Fibroblast of the aortic adventitia (primary cell): ENCODE results near the gene ELK3. TPM values are rescaled to one million over a fixed set of nuclear protein-coding genes. Genes with fewer than 3 reads are reported as not detected.
A peak's percentile ranks its signal among the peaks of the same experiment; 100 is the strongest.

Source experiments
- DNase-seq: peaks from one replicate; pipeline ENCODE4 v3.0.0-alpha.2; 2010; ENCODE audit warnings: low read depth
- H3K4me3 ChIP-seq: 2 replicates; pipeline ENCODE4 v1.5.1; 2011; ENCODE audit warnings: low read depth, mild to moderate bottlenecking, control low read depth, low read length, moderate library complexity
- total RNA-seq: library from RNA; depleted of rRNA; stranded (reverse); fragments of >200 nt; gene quantifications from 2 replicates; pipeline ENCODE4 v1.2.3, GENCODE V29; 2012; ENCODE audit warnings: low replicate concordance
- TF ChIP-seq, protein P1 (sequence below): IDR thresholded peaks from 2 replicates; pipeline ENCODE4 v1.5.1; 2011; ENCODE audit warnings: mild to moderate bottlenecking, low read length, control low read depth, inconsistent platforms; ENCODE audit not compliant: insufficient read depth

The ELK3 gene
- 18.6 and 75.0 TPM in 2 replicates for total RNA-seq

- TF ChIP-seq, protein P1, sequence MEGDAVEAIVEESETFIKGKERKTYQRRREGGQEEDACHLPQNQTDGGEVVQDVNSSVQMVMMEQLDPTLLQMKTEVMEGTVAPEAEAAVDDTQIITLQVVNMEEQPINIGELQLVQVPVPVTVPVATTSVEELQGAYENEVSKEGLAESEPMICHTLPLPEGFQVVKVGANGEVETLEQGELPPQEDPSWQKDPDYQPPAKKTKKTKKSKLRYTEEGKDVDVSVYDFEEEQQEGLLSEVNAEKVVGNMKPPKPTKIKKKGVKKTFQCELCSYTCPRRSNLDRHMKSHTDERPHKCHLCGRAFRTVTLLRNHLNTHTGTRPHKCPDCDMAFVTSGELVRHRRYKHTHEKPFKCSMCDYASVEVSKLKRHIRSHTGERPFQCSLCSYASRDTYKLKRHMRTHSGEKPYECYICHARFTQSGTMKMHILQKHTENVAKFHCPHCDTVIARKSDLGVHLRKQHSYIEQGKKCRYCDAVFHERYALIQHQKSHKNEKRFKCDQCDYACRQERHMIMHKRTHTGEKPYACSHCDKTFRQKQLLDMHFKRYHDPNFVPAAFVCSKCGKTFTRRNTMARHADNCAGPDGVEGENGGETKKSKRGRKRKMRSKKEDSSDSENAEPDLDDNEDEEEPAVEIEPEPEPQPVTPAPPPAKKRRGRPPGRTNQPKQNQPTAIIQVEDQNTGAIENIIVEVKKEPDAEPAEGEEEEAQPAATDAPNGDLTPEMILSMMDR = no peak
- DNase-seq = peak; percentile 72
- H3K4me3 ChIP-seq = peak within 1 kb of the TSS; percentile 96
These were observed at the start of gene ELK3 for GRCh38 chr12:96193725-96194575. Gene ELK3 (plus strand): TSS chr12:96194375.

DNA sequence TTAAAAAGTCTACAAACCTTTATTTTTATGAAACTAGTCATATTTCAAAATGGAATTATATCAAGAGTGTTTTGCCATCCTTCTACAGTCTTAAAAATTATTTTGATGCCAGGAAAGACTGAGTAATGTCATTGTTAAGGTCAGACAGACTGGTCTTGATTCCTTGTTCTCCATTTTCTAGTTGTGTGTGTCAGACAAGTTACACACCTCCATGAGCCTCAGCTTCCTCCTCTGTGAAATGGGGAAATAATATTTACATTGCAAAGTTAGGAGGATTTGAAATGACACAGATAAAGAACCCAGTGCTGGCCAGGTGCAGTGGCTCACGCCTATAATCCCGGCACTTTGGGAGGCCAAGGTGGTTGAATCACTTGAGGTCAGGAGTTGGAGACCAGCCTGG, 47.4 kb upstream of the ELK3 start:
- TF ChIP-seq, protein P1 = no peak
- H3K4me3 ChIP-seq = no peak overlapping the region
- DNase-seq = no peak

GRCh38 chr12:96150442-96150841, 43.7 kb upstream of the ELK3 start:
- H3K4me3 ChIP-seq = no peak overlapping the region
- TF ChIP-seq, protein P1 = no peak
- no peak for DNase-seq

- TF ChIP-seq, protein P1 = no peak
- H3K4me3 ChIP-seq = no peak overlapping the region
- DNase-seq = no peak
These were observed 42.0 kb upstream of the ELK3 start for GRCh38 chr12:96152164-96152563.

GRCh38 chr12:96153131-96153725, 40.9 kb upstream of the ELK3 start:
- TF ChIP-seq, protein P1 = no peak
- DNase-seq = no peak
- no peak overlapping the region for H3K4me3 ChIP-seq

DNA sequence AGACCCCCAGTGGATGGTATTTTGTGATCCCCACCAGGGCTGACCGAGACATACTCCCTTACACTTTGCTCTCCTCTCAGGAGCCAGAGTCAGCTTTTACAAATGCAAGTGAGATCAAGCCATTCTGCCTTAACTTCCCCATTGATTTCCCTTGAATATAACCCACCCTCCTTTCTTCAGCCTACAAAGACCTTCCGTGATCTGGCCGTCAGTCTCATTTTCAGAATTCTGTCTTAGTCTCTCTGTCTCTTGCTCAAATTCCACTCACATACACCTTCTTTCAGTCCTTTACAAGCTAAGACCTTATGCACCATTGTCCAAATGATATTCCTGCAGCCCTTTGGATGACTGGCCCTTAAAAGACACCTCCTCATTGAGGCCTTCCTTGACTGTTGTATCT, 39.0 kb upstream of the ELK3 start:
- no peak overlapping the region for H3K4me3 ChIP-seq
- no peak for DNase-seq
- TF ChIP-seq, protein P1 = no peak
